K562 (cell line): ENCODE results near the gene TMEM63A. TPM values are rescaled to one million over a fixed set of nuclear protein-coding genes. Genes with fewer than 3 reads are reported as not detected.

ENCODE experiments used
- ASH1L ChIP-seq: fragments of 450-650 bp; IDR thresholded peaks from 2 replicates; pipeline ENCODE4 v1.6.1; 2018; ENCODE audit warnings: borderline replicate concordance, mild to moderate bottlenecking, low read depth; ENCODE audit not compliant: partially characterized antibody
- CHD2 ChIP-seq: IDR thresholded peaks from 2 replicates; pipeline ENCODE4 v1.6.1; 2011; ENCODE audit warnings: low read depth, low read length
- DACH1 ChIP-seq: fragments of 450-650 bp; IDR thresholded peaks from 2 replicates; pipeline ENCODE4 v1.6.1; 2018; ENCODE audit not compliant: partially characterized antibody
- E2F3 ChIP-seq: fragments of 250-450 bp; sonication (Bioruptor Pico); IDR thresholded peaks from 2 replicates; pipeline ENCODE4 v1.4.0; 2020; ENCODE audit warnings: mild to moderate bottlenecking
- ERF ChIP-seq: fragments of 450-650 bp; formaldehyde crosslinking; IDR thresholded peaks from 2 replicates; pipeline ENCODE4 v1.4.0; 2020; ENCODE audit warnings: mild to moderate bottlenecking, mixed read lengths
- GABPA ChIP-seq: fragments of 200-800 bp; sonication (Bioruptor generic); conservative IDR thresholded peaks from 2 replicates; pipeline ENCODE4 v1.6.1; 2016; ENCODE audit warnings: low read depth, missing genetic modification characterization, missing compliant biosample characterization
- MED1 ChIP-seq: sonication (generic); formaldehyde crosslinking; IDR thresholded peaks from 2 replicates; pipeline ENCODE4 v1.8.1; 2023; ENCODE audit warnings: missing genetic modification reagents, borderline replicate concordance
- MXI1 ChIP-seq: IDR thresholded peaks from 2 replicates; pipeline ENCODE4 v1.6.1; 2011; ENCODE audit warnings: low read depth, mild to moderate bottlenecking, improper control_type of control experiment, low read length
- RAD21 ChIP-seq, 2 experiments: fragments of 250-450 bp in 1 of 2; fragments of 450-650 bp in 1 of 2; sonication (Bioruptor Pico) in 1 of 2; formaldehyde crosslinking in 1 of 2; IDR thresholded peaks in 1 of 2; conservative IDR thresholded peaks in 1 of 2; 2 replicates each; pipeline versions ENCODE4 v1.4.0 to v1.8.0; 2020 to 2022; ENCODE audit warnings: mild to moderate bottlenecking in 2 of 2, moderate library complexity in 1 of 2
- SRF ChIP-seq, 2 experiments: fragments of 250-450, 450-650 bp in 1 of 2; sonication (Bioruptor Pico) in 1 of 2; sonication (generic) in 1 of 2; formaldehyde crosslinking; IDR thresholded peaks; 2 replicates each; pipeline versions ENCODE4 v1.5.0 to v1.5.1; 2020 to 2022; ENCODE audit warnings: mild to moderate bottlenecking in 1 of 2, missing genetic modification reagents in 1 of 2
- TBL1XR1 ChIP-seq, 2 experiments: IDR thresholded peaks; 2 replicates each; pipeline ENCODE4 v1.6.1; 2012; ENCODE audit warnings: improper control_type of control experiment in 2 of 2, low read length in 2 of 2, mild to moderate bottlenecking in 1 of 2
- U2AF1 ChIP-seq: fragments of 200-400 bp; formaldehyde crosslinking; optimal IDR thresholded peaks from 2 replicates; pipeline ENCODE3; 2017; ENCODE audit warnings: mild to moderate bottlenecking, low read depth, low read length, moderate library complexity
- ZNF217 ChIP-seq: sonication (generic); formaldehyde crosslinking; IDR thresholded peaks from 2 replicates; pipeline ENCODE4 v1.8.0; 2022; ENCODE audit warnings: mild to moderate bottlenecking, missing genetic modification reagents
- ZNF551 ChIP-seq: fragments of 250-450 bp; sonication (Bioruptor Pico); IDR thresholded peaks from 2 replicates; pipeline ENCODE4 v1.5.0; 2021; ENCODE audit warnings: mild to moderate bottlenecking, moderate library complexity
- ZNF695 ChIP-seq: fragments of 450-650 bp; formaldehyde crosslinking; IDR thresholded peaks from 2 replicates; pipeline ENCODE4 v1.4.0; 2020; ENCODE audit warnings: mild to moderate bottlenecking, moderate library complexity
- polyA plus RNA-seq, 8 experiments: library from polyadenylated mRNA; depleted of rRNA in 4 of 8; stranded (reverse) in 5 of 8; unstranded in 3 of 8; fragments of >200 nt; fragmentation: Nextera tagmentation in 2 of 8; fragmentation: Illumina TruSeq in 1 of 8; extraction: Ambion mirVana in 2 of 8; extraction: Trizol in 1 of 8; gene quantifications; 2 replicates each; pipeline versions ENCODE4 v1.2.1 to v1.2.3, GENCODE V29; 2011 to 2014; ENCODE audit warnings: inconsistent platforms in 1 of 8, missing spikeins in 1 of 8
- total RNA-seq, 7 experiments: library from RNA; depleted of rRNA in 6 of 7; stranded (reverse); fragments of >200 nt in 6 of 7; fragmentation: Illumina TruSeq in 2 of 7; extraction: Trizol in 2 of 7; gene quantifications; 2 replicates each; pipeline versions ENCODE4 v1.2.1 to v1.2.3, GENCODE V29; 2011 to 2021; ENCODE audit warnings: low replicate concordance in 1 of 7
- TF ChIP-seq, protein P1 (sequence below), 2 experiments: fragments of 450-650 bp in 1 of 2; sonication (generic) in 1 of 2; formaldehyde crosslinking in 1 of 2; IDR thresholded peaks; 2 replicates each; pipeline versions ENCODE4 v1.7.1 to v1.9.0; 2016 to 2022; ENCODE audit warnings: inconsistent platforms in 1 of 2, mild to moderate bottlenecking in 1 of 2, missing genetic modification reagents in 1 of 2
- TF ChIP-seq, protein P2 (sequence below): fragments of 450-650 bp; formaldehyde crosslinking; IDR thresholded peaks from 2 replicates; pipeline ENCODE4 v1.4.0; 2022; ENCODE audit warnings: missing genetic modification characterization

The TMEM63A gene
- total and polyA plus RNA-seq, 9 of the 15 experiments (the other 6 are each of a cell fraction or from before 2014, with no cell fraction given) = 2.0 to 54.6 (median 17.5) TPM

DNA sequence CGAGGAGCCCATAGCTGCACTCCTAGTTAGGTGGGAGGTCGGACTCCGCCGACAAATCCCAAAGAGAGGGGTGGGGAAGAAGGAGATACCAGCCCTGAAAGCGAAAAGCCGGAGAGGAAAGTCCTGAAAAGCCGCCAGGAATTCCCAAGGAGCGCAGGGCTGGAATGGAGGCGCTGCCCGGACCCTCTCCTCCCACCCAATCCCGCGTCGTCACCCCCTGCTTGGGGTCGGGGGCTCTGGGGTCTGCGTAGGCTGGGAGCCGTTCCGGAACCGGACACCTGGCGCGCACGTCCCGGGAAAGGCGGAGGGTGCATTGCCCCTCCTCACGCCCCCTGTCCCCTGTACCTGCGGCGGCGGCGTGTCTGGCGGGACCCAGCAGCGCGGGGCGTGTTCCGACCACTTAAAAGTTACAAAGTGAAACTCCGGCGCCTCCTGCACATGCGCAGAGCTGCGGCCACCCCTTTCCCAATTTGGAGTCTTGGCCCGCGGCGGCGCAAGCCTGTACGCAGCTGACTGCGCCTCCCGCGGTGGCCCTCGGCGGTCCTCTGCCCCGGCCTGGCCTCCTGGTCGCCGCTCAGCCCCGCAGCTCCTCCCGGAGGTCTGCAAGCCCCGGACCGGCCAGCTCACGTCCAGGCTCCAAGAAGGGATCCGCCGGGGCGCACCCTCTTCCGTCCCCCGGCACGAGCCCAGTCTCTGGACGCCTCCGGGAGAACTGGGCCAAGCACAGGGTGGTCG, at the start of gene TMEM63A (continued):
- TF ChIP-seq, protein P1, sequence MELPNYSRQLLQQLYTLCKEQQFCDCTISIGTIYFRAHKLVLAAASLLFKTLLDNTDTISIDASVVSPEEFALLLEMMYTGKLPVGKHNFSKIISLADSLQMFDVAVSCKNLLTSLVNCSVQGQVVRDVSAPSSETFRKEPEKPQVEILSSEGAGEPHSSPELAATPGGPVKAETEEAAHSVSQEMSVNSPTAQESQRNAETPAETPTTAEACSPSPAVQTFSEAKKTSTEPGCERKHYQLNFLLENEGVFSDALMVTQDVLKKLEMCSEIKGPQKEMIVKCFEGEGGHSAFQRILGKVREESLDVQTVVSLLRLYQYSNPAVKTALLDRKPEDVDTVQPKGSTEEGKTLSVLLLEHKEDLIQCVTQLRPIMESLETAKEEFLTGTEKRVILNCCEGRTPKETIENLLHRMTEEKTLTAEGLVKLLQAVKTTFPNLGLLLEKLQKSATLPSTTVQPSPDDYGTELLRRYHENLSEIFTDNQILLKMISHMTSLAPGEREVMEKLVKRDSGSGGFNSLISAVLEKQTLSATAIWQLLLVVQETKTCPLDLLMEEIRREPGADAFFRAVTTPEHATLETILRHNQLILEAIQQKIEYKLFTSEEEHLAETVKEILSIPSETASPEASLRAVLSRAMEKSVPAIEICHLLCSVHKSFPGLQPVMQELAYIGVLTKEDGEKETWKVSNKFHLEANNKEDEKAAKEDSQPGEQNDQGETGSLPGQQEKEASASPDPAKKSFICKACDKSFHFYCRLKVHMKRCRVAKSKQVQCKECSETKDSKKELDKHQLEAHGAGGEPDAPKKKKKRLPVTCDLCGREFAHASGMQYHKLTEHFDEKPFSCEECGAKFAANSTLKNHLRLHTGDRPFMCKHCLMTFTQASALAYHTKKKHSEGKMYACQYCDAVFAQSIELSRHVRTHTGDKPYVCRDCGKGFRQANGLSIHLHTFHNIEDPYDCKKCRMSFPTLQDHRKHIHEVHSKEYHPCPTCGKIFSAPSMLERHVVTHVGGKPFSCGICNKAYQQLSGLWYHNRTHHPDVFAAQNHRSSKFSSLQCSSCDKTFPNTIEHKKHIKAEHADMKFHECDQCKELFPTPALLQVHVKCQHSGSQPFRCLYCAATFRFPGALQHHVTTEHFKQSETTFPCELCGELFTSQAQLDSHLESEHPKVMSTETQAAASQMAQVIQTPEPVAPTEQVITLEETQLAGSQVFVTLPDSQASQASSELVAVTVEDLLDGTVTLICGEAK (IDR thresholded peaks at IDR 0.05) = peak; percentile 6; the same call in 1 of the 2 replicates
- TF ChIP-seq, protein P1 (CRISPR knock-in tag; IDR thresholded peaks at IDR 0.05) = no peak
- peak; percentile 50 for TF ChIP-seq MXI1
- 0 out of 2 replicates have a peak, but pooled peaks have one; percentile 2 for TF ChIP-seq E2F3 (CRISPR knock-in tag)
- peak; percentile 70 for TF ChIP-seq GABPA
- TF ChIP-seq ZNF217 (CRISPR knock-in tag) = no peak
- TF ChIP-seq, protein P2, sequence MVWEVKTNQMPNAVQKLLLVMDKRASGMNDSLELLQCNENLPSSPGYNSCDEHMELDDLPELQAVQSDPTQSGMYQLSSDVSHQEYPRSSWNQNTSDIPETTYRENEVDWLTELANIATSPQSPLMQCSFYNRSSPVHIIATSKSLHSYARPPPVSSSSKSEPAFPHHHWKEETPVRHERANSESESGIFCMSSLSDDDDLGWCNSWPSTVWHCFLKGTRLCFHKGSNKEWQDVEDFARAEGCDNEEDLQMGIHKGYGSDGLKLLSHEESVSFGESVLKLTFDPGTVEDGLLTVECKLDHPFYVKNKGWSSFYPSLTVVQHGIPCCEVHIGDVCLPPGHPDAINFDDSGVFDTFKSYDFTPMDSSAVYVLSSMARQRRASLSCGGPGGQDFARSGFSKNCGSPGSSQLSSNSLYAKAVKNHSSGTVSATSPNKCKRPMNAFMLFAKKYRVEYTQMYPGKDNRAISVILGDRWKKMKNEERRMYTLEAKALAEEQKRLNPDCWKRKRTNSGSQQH (CRISPR knock-in tag) = 0 out of 2 replicates have a peak, but pooled peaks have one; percentile 6
- no peak for TF ChIP-seq CHD2
- TF ChIP-seq TBL1XR1 (IDR thresholded peaks at IDR 0.05; ENCODE audit: low read length in 2 of 2) = no peak
- TF ChIP-seq U2AF1 = no peak
- TF ChIP-seq ZNF695 (CRISPR knock-in tag) = no peak
- no peak for TF ChIP-seq ASH1L
- peak in 1 of 2 experiments; percentile 94 for TF ChIP-seq SRF (CRISPR knock-in tag; IDR thresholded peaks at IDR 0.05)
- peak; percentile 45 for TF ChIP-seq DACH1
- TF ChIP-seq RAD21 (CRISPR knock-in tag; conservative IDR thresholded peaks at IDR 0.05 in 1 of 2, IDR thresholded peaks at IDR 0.05 in 1 of 2) = peak; percentile 33 to 44; a peak in 3 of 4 replicates
- 0 out of 2 replicates have a peak, but pooled peaks have one; percentile 4 for TF ChIP-seq ERF (CRISPR knock-in tag)
- TF ChIP-seq MED1 (CRISPR knock-in tag) = no peak
- TF ChIP-seq ZNF551 (CRISPR knock-in tag) = no peak
